Umbilical cord (tissue), 2 donors: Measurements from ENCODE around the gene MEIS1. TPM values are rescaled to one million over a fixed set of nuclear protein-coding genes. Genes with fewer than 3 reads are reported as not detected.
A peak's percentile ranks its signal among the peaks of the same experiment; 100 is the strongest.

ENCODE experiments used
- DNase-seq: peaks from one replicate; pipeline ENCODE4 v3.0.0-alpha.2; 2015; ENCODE audit warnings: low spot score
- total RNA-seq: library from RNA; depleted of rRNA; stranded (reverse); fragments of >200 nt; gene quantifications from one replicate; pipeline ENCODE4 v1.2.3, GENCODE V29; 2014; ENCODE audit warnings: low replicate concordance; ENCODE audit not compliant: insufficient read depth

MEIS1 gene
- total RNA-seq, 1 donor from 2014 or later = 91.5 TPM

DNA sequence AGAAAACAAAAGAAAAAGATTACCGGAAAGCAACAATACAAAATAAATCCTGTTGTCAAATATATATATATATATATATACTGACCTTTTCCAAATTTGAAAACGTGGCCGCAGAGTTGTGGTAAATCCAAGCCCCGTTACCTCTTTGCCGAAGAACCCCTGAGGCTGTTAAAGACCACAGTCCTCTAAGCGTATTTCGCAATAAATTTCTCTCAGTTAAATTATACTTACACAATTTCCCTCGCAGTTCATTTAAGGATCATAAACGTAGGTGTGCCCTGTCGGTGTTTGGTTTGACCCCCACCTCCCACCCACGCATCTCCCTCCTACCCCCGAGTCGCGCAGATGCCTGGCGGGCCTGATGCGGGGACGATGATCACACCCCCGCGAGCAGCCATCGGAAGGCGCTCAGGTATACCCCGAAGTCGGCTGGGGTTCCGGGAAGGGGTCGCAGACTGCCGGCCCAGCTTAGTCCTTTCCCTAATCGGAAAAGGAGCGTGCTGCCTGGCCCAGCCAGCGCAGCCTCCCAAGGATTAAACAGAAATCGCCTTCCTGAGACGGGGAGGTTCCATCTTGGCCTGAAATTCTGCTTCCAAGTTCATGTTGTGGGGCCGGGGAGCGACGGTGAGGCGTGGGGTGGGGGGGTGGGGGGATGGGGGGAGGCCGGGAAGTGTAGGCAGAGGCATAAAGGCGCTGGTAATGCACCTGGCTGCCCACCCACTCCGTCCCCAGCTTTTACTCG is 2.9 kb upstream of the MEIS1 start:
- DNase-seq = peak; percentile 14

DNA sequence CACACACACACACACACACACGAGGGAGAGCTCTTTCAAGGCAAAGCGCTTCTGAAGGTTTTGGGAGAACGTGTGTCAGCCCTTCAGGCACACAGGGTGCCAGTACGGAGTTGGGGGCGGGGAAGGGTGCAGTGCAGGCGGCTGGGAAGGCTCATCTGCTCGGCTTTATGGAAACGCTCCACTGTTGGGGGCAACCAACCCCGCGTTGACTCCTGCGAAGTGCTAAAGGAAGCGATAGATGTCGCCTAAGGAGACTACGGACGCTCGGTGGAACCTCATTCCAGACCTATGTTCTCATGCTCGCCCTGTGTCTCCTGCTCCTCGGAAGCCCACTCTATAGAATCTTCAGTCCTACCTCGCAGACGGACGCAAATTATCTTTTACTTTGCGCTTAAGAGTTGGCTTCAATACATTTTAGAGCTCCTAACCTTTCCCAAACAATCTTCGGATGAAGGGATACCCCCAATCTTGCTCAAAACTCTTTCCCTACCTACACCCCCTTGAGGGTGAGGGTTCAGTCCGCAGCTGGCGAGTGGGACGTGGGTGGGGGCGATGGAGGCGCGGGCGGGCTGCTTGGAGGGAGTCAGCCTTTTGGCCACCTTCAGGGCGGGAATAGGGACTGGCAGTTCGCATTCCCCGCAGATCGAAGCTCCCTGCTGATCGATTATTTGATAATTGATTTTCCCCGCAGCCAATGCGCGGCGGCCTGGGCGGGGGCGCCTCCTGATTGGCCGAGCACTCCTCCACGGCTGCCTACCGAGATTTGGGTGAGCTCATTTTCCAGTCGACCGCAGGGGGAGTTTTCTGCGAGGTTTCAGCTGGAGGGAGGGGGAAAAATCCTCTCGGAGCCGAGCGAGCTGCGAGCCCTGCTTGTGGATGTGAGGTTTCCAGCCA is 1.9 kb upstream of the MEIS1 start:
- peak; percentile 99 for DNase-seq

GRCh38 chr2:66433695-66433944 is 1.3 kb upstream of the MEIS1 start:
- no peak for DNase-seq

- DNase-seq = peak; percentile 79
Measured at GRCh38 chr2:66433945-66434678, 813 bp upstream of the MEIS1 start.

GRCh38 chr2:66435549-66435875 is 587 bp downstream of the MEIS1 start:
- no peak for DNase-seq

GRCh38 chr2:66435963-66436362 is 1.0 kb downstream of the MEIS1 start:
- DNase-seq = no peak

GRCh38 chr2:66436581-66437001 is 1.7 kb downstream of the MEIS1 start:
- DNase-seq = peak; percentile 14

DNA sequence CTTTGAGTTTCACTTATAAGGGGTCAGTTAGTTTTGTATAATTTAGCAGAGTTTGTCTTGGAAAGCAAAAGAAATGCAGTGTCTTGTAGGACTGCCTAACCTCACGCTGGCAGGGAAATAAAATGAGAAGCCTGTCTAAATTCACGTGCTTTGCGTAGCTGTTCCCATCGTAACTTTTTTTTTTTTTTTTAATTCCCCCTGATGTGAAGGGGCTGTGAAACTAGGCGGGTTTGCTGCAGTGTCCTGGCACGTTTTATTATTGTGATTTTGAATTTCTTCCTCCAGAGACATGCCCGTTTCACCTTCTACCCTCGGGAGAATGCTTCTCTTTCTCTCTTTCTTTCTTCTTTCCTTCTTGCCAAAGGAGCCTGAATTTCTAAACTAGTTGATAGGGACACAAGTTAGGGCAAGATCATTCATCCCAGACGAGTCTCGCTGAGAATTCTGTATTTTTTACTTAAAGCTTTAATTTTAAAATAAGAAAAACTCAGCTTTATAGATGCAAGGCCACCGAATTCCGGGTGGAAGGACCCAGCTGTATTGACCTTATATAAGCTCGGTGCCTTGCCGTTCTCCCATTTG is 2.3 kb downstream of the MEIS1 start:
- DNase-seq = peak; percentile 61

GRCh38 chr2:66437691-66438497 is 3.0 kb downstream of the MEIS1 start:
- DNase-seq = peak; percentile 50

GRCh38 chr2:66438498-66438833 is 3.5 kb downstream of the MEIS1 start:
- DNase-seq = no peak

GRCh38 chr2:66438891-66439811 is 4.2 kb downstream of the MEIS1 start:
- DNase-seq = peak; percentile 34

DNA sequence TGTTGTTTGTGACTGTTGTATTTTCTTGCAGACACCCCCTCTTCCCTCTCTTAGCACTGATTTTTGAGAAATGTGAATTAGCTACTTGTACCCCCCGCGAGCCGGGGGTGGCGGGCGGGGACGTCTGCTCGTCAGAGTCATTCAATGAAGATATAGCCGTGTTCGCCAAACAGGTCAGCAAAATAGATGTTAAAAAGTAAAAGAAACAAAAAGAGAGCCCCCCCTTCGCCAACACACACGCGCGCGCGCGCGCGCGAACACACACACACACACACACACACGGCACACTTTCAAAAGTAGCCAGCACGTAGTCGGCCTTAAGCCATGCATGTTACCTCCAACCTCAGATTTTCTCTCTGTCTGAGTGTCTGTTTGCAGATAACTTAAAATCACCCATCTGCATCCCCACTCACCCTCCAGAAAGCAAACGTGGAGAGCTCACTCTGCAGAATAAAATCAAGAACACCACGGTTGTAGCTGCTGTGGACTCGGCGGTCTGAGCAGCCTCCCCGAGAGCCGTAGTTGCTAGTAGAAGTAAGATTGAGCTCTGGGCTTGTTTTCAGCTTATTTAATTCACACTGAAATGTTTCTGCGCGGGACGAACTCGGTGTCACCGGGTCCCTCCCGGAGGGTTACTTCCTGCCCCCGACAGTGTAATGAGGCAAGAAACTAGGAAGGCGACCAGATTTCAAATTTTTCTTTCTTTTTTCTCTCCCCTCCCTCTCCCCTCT is 5.1 kb downstream of the MEIS1 start:
- no peak for DNase-seq

DNA sequence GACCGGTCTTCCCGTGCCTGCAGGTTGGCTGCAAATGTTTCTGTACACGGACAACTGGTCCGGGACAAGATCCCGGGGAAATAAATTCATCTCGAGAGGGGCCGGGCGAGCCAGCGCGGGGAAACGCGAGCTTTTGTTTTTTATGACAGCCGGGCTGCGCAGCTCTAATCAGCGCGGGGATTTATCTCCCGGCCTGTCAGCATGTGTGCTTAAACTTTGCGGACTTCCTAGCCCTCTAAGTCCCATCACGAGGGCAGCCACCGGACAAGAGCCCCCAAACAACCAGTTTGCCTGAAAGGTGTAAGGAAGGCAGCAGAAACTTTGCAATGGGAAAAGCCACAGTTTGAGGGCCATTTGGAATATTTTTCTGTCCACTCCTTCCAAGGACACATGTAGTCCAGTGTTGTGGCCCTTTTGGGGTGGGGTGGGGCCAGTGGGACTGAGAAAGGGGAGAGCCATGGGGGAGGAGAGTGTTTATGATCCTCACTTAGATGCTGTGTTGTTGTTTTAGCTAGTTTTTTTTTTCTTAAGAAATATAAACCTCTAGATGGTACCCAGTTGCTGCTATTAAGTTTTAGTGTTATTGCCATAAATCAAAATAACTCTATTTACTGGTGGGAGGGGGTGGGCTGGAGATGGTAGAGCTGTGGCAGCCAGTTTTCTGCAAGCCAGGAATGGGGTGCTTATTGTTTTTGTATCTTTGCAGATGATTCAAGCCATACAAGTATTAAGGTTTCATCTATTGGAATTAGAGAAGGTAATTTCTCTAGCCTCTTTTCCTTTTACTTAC is 6.0 kb downstream of the MEIS1 start:
- DNase-seq = no peak

GRCh38 chr2:66441581-66442320 is 6.8 kb downstream of the MEIS1 start:
- DNase-seq = peak; percentile 76

GRCh38 chr2:66442516-66443185 is 7.7 kb downstream of the MEIS1 start:
- DNase-seq = no peak

- no peak for DNase-seq
Measured at GRCh38 chr2:66443186-66443978, 8.5 kb downstream of the MEIS1 start.
